Caco-2 (cell line): ENCODE data around the gene PTPRN. TPM values are rescaled to one million over a fixed set of nuclear protein-coding genes. Genes with fewer than 3 reads are reported as not detected.
A peak's percentile ranks its signal among the peaks of the same experiment; 100 is the strongest.

ENCODE experiments used
- BruUV-seq: library from RNA; stranded (reverse); fragments of 400-500 nt; replicated peaks from 2 replicates; lab custom pipeline; 2021; lab: Mats Ljungman, UMichigan
- CTCF ChIA-PET: fragments of 300-600 bp; sonication (Branson Sonifier 250); formaldehyde crosslinking; loops from one replicate; lab custom pipeline; 2022; ENCODE audit warnings: antibody characterized with exemption; lab: Charles Lee
- POLR2A ChIA-PET: fragments of 300-600 bp; sonication (Branson Sonifier 250); formaldehyde crosslinking; loops from one replicate; lab custom pipeline; 2022; ENCODE audit warnings: antibody characterized with exemption; lab: Charles Lee
- DNase-seq, 2 experiments: peaks; one replicate each; pipeline versions ENCODE4 v3.0.0 to v3.0.0-alpha.2; 2020 to 2022
- H3K27me3 ChIP-seq: replicated peaks from 2 replicates; pipeline ENCODE4 v1.6.0; 2011; ENCODE audit warnings: low read length; ENCODE audit not compliant: control insufficient read depth, insufficient read depth
- H3K36me3 ChIP-seq: 2 replicates; pipeline ENCODE4 v1.5.1; 2011; ENCODE audit warnings: low read length; ENCODE audit not compliant: control insufficient read depth, insufficient read depth
- H3K4me1 ChIP-seq: fragments of 250-450 bp; sonication (Bioruptor Pico); 2 replicates; pipeline ENCODE4 v1.5.1; 2020; ENCODE audit warnings: mild to moderate bottlenecking
- H3K4me3 ChIP-seq: 2 replicates; pipeline ENCODE4 v1.5.1; 2011; ENCODE audit warnings: low read depth, mild to moderate bottlenecking, control low read depth, low read length
- H3K9me3 ChIP-seq: fragments of 250-450 bp; sonication (Bioruptor Pico); 2 replicates; pipeline ENCODE4 v1.5.1; 2020; ENCODE audit warnings: mild to moderate bottlenecking, moderate library complexity
- H3K27ac Mint-ChIP-seq: one replicate; pipeline ENCODE4 v1.8.0; 2022; ENCODE audit warnings: mixed read lengths; ENCODE audit not compliant: unreplicated experiment
- H3K27me3 Mint-ChIP-seq: one replicate; pipeline ENCODE4 v1.8.0; 2022; ENCODE audit warnings: mixed read lengths; ENCODE audit not compliant: insufficient read depth, unreplicated experiment
- H3K36me3 Mint-ChIP-seq: one replicate; pipeline ENCODE4 v1.8.0; 2022; ENCODE audit warnings: mild to moderate bottlenecking, mixed read lengths; ENCODE audit not compliant: insufficient read depth, unreplicated experiment
- H3K4me1 Mint-ChIP-seq: one replicate; pipeline ENCODE4 v1.8.0; 2022; ENCODE audit warnings: low read depth, mixed read lengths; ENCODE audit not compliant: unreplicated experiment
- H3K4me3 Mint-ChIP-seq: one replicate; pipeline ENCODE4 v1.8.0; 2022; ENCODE audit warnings: mild to moderate bottlenecking, moderate library complexity, mixed read lengths; ENCODE audit not compliant: unreplicated experiment
- H3K9me3 Mint-ChIP-seq: one replicate; pipeline ENCODE4 v1.8.0; 2022; ENCODE audit warnings: mixed read lengths; ENCODE audit not compliant: unreplicated experiment
- CTCF ChIP-seq, 2 experiments: fragments of 200-600 bp in 1 of 2; IDR thresholded peaks; 1 replicate in 1 of 2; 2 replicates in 1 of 2; pipeline versions ENCODE4 v1.5.1 to v1.8.0; 2011 to 2022; ENCODE audit warnings: antibody characterized with exemption in 1 of 2, control low read depth in 1 of 2, inconsistent platforms in 1 of 2, low read depth in 1 of 2, low read length in 1 of 2, mild to moderate bottlenecking in 1 of 2, moderate library complexity in 1 of 2; ENCODE audit not compliant: insufficient read depth in 1 of 2, severe bottlenecking in 1 of 2, unreplicated experiment in 1 of 2
- intact Hi-C: fragments of 100-400 bp; cut with micrococcal nuclease; formaldehyde crosslinking; loops from one replicate; pipeline ENCODE4 v1.10.0; 2022; ENCODE audit not compliant: unreplicated experiment
- total RNA-seq: library from RNA; stranded (reverse); gene quantifications from 2 replicates; pipeline ENCODE4 v1.2.3, GENCODE V29; 2022

PTPRN gene
- total RNA-seq, 1 experiment from 2014 or later = not detected

- Histone ChIP-seq H3K4me3 (no peak overlapping the region), H3K36me3 (no peaks in the 10 kb centered on the region; the same call in 1 of the 2 replicates), H3K9me3 (no peaks in the 10 kb centered on the region), H3K27me3 (no peaks in the 10 kb centered on the region), H3K4me1 (peaks cover 39% of the 10 kb centered on the region)
- H3K4me1 Mint-ChIP-seq = peaks cover 30% of the 10 kb centered on the region
- H3K27me3 Mint-ChIP-seq = no peaks in the 10 kb centered on the region
- peak overlapping the region; percentile 55 for H3K27ac Mint-ChIP-seq
- H3K4me3 Mint-ChIP-seq = peak overlapping the region; percentile 20
- peak; percentile 93 to 94 for DNase-seq
- intact Hi-C loops = loop anchor here (1.0 to 2.0 kb wide), 5 partner anchors 20 to 89 kb away; partner anchors contain the start of genes ABCB6, ANKZF1, ATG9A and DNAJB2
- H3K36me3 Mint-ChIP-seq = peaks cover 18% of the 10 kb centered on the region
- no peak for TF ChIP-seq CTCF (IDR thresholded peaks at IDR 0.05; ENCODE audit: insufficient read depth in 1 of 2, low read depth in 1 of 2, low read length in 1 of 2, severe bottlenecking in 1 of 2, unreplicated experiment in 1 of 2)
- ChIA-PET POLR2A (interaction anchor here (0.5 to 1.5 kb wide), 12 partner anchors 19 to 249 kb away, joined by 3 to 12 read pairs (median 6); partner anchors contain the start of genes ABCB6, CNPPD1, DNAJB2 and DNPEP), CTCF (interaction anchor here (0.6 to 2.6 kb wide), 12 partner anchors 10 to 258 kb away, joined by 3 to 25 read pairs (median 4); partner anchors contain the start of genes DNAJB2 and ZFAND2B)
- no peaks in the 10 kb centered on the region for H3K9me3 Mint-ChIP-seq
- no TSS peak for BruUV-seq
These were observed 59.8 kb downstream of the PTPRN start for GRCh38 chr2:219249203-219249980.

- Histone ChIP-seq H3K36me3 (no peaks in the 10 kb centered on the region; the same call in 1 of the 2 replicates), H3K9me3 (no peaks in the 10 kb centered on the region), H3K27me3 (no peaks in the 10 kb centered on the region), H3K4me3 (no peak overlapping the region), H3K4me1 (peaks cover 39% of the 10 kb centered on the region)
- H3K4me3 Mint-ChIP-seq = peak overlapping the region; percentile 20
- peaks cover 30% of the 10 kb centered on the region for H3K4me1 Mint-ChIP-seq
- no peaks in the 10 kb centered on the region for H3K27me3 Mint-ChIP-seq
- peak overlapping the region; percentile 55 for H3K27ac Mint-ChIP-seq
- intact Hi-C loops = loop anchor here (1.0 to 2.0 kb wide), 5 partner anchors 20 to 89 kb away; partner anchors contain the start of genes ABCB6, ANKZF1, ATG9A and DNAJB2
- ChIA-PET POLR2A (interaction anchor here (0.6 to 1.5 kb wide), 10 partner anchors 18 to 250 kb away, joined by 3 to 12 read pairs (median 6); partner anchors contain the start of genes ABCB6, CNPPD1, DNAJB2 and DNPEP), CTCF (interaction anchor here (0.6 to 2.6 kb wide), 11 partner anchors 9 to 258 kb away, joined by 3 to 25 read pairs (median 4); partner anchors contain the start of gene DNAJB2)
- H3K36me3 Mint-ChIP-seq = peaks cover 18% of the 10 kb centered on the region
- DNase-seq = no peak
- no peaks in the 10 kb centered on the region for H3K9me3 Mint-ChIP-seq
- no peak for TF ChIP-seq CTCF (IDR thresholded peaks at IDR 0.05; ENCODE audit: insufficient read depth in 1 of 2, low read depth in 1 of 2, low read length in 1 of 2, severe bottlenecking in 1 of 2, unreplicated experiment in 1 of 2)
- BruUV-seq = no TSS peak
These were observed 60.4 kb downstream of the PTPRN start for GRCh38 chr2:219248845-219249202.
